ENCODE results near the gene ZFR2. TPM values are rescaled to one million over a fixed set of nuclear protein-coding genes. Genes with fewer than 3 reads are reported as not detected.

ZFR2 gene
- total RNA-seq, 1 donor from 2014 or later = 0.30 TPM

DNA sequence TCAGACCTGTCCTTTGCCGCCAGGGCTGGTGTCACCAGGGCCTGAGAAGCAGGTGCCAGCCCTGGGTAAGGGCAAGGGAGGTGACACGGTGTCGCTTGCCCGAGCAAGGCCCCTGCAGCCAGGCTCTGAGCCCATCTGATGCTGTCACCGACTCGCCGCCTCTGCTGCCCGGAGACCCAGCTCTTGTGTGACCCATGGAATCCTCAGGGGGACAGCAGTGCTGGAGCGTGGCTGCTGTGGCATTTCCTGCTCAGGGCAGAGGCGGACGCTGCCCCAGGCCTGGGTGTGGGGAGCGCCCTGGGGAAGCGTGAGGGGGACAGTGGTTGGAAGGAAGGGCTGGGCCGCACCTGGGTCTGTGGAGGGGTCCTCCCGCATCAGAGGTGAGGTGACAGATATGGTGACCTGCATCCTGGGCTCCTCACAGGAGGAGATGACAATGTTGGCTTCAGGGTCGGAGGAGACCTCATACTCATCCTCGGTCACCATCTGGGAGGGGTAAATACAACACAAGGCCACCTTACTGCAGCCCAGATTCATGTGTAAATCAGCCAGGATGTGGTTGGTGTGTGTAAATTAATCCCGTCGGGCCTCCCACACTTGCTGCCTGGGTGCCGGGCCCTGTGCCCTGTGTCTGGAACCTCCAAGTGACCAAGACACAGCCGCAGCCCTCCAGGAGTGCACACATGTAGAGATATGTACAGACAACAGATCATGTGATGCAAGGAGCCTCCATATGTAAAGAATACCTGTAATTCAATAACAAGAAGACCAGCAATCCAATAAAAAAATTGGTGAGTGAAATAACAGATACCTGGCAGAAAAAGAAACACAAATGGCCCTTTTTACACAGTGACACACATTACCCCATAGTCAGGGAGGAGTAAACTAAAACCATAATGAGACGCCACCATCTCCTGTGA is 55.1 kb downstream of the ZFR2 start:
- DNase-seq = no peak

DNA sequence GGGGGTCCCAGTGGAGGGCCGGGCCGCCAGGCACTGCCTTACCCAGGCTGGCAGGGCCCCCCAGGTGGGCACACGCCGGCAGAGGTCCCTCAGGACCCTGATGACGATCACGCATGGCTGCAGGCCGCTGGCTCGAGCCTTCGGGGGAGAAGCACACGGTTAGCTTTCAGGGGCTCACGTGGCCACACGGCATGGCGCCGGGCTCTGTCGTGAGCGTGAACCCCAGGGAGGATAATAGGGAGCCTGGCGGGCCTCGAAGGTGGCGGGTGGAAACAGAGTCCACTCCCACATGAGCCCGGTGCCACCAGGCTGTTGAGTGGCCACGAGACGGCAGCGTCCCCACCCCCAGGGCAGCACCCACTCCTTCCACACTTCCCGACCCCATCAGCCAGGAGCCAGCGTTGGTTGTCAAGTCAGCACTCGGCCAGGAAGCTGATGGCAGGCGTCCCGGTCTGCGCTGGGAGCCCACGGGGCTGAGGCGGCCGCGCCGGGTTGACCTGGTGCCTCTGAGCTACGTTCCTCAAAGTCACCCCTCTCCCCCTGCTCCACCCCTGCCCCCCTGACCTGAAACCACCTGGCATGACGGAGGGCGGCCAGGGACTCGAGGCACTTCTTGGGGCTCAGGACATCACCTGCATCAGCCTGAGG is 58.0 kb downstream of the ZFR2 start:
- no peak for DNase-seq

DNA sequence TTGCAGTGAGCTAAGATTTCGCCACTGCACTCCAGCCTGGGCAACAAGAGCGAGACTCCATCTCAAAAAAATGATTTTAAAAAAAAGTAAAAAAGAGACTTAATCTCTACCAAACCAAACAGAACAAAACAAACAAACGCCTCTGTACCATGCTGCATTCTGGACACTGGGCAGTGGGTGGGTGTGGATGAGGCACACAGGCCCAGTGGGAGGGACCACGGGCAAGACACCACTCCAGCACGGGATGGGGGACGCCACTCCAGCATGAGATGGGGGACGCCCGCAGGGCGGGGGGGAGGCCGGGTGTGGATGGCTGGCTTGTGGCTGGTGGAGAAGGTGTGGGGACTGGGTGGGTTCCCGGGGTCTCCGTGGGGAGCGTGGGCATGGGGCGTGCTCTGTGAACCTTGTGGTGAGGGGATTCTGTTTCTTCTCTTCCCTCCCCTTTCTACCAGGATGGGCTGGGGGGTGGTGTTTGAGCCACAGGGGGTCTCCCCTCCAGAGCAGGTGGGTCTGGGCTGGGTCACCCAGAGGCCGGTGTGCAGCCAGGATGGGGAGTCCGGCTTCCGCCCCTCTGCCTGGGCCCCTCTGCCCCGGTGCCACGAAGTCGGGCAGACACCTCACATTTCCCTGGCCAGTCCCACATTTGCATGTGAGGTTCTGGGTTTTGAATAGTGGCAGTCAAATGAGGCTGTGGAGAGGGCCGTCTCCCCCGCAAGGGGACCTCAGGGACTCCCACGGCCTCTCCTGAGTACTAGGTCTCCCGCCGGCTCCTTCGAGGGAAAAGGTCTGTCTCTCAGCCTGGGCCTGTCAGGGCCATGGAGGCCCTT is 58.7 kb downstream of the ZFR2 start:
- DNase-seq = no peak

DNA sequence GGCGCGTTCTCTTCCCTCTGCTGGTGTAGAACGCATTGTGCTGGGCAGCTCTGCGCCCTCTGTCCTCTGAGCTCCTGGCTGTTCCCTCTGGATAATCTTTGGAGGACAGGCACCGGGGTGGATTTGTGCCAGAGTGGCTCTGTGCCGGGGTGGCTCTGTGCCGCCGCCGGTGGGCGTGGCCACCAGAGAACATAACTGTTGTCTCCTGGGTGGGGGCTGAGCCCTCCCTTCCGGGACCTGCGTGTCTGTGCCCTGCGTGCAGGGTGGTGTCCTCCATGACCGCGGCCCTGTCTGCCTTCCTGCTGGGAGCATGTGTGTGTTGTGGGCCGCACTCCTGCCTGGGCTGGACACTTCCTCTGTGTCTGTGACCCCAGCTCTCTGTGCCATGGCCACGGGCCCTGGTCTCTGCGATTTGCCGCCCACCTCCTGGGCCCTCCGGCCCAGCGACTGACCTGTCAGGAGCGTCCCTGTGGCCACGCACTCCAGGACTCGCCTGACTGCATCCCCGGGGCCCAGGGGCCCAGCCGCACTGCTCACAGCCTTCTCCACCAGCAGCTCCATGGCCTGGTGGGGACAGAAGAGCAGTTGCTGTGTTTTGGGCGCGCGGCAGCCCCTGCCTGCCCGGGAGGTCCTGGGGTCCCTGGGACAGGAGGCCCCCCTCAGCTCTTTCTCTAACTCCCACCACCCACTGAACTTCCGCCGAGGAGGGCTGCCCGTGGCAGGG is 60.3 kb downstream of the ZFR2 start:
- no peak for DNase-seq

DNA sequence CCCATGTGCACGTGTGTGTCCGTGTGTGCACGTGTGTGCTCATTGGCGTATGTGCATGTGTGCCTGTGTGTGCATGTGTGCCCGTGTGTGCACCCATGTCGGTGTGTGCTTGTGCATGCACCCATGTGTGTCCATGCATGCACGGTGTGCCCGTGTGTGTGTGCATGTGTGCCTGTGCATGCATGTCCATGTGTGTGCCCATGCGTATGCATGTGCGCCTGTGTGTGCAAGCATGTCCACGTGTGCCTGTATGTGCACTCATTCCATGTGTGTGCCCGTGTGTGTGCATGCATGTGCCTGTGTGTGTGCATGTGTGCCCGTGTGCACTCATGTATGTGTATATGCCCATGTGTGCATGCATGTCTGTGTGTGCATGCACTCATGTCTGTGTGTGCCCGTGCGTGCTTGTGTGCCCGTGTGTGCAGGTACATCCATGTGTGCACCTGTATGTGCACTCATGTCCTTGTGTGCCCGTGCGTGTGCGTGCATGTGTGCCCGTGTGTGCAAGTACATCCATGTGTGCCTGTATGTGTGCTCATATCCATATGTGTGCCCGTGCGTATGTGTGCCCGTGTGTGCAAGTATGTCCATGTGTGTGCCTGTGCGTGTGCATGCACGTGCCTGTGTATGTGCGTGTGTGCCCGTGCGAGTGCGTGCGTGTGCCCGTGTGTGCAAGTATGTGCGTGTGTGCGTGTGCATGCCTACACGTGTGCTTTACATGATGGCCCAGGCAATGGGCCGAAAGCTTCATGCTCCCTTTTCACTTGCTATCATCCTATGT is 61.1 kb downstream of the ZFR2 start:
- no peak for DNase-seq

DNA sequence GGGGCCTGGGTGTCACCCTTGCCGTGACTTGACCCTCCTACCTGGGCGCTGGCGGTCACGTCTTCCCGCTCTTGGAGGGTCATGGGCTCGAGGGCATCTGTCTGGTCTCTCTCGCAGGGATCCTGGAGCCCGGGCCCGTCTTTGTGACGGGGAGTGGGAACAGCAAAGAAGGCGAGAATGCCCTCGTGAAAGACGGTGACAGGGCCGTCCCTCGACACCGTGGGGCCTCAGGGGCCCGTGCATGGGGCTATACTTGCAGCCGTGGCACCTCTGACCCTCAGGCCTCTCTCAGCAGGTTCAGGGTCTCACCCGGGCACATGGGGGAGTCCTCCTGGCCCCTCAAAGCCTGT is 61.7 kb downstream of the ZFR2 start:
- DNase-seq = no peak

DNA sequence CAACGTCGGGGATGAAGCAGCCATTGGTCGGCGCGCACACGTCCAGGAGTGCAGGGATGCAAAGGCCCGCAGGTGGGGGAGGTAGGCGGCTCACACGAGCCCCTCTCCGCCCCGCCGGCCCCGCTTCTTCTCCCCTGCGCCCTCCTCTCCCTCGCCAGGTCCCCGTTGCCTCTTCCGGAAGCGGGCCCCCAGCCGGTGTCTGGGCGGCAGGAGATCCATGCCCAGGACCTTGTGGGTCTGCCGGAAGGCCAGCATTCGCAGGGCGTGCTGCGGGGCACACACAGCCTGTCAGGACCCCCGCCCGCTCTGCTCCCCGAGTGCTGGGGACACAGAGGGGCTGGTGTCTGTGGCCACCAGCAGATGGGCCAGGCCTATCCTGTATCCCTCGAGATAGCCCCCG is 63.0 kb downstream of the ZFR2 start:
- DNase-seq = no peak

DNA sequence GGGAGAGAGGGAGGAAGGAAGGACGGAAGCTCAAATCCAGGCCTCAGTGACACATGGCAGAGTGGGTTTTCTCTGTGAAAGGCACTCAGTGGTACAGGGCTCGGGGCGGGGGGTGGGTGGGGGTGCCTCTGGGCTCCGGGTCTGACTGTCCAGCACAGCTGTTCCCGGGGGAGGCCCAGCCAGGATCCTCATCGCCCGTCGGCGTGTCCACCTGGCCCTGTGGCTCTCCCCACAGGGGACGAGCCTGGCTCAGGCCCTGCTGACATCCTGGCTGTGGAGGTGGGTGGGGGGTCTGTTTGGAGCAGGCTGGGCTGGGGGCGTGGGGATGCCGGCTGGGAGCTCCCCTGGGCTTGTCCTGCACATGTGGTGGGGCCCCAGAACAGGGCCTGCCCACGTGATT is 64.4 kb downstream of the ZFR2 start:
- DNase-seq = no peak

DNA sequence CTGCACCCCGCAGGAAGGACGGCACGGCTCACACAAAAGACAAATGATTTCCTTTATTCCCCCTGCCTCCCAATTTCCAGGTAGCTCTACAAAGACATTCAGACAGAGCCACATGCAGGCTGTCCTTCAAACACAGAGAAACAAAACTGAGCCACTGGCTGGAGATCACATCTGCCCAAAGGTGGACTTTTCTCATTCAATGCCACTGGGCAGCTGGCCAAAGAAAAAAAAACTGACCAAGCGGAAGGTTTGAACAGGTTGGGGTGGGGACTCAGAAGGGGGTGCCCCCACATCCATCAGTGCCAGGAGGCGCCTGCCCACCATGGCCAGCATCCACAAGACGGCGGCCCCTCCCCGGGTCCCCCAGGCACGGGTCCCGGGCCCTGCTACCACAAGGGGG is 64.9 kb downstream of the ZFR2 start:
- DNase-seq = no peak

DNA sequence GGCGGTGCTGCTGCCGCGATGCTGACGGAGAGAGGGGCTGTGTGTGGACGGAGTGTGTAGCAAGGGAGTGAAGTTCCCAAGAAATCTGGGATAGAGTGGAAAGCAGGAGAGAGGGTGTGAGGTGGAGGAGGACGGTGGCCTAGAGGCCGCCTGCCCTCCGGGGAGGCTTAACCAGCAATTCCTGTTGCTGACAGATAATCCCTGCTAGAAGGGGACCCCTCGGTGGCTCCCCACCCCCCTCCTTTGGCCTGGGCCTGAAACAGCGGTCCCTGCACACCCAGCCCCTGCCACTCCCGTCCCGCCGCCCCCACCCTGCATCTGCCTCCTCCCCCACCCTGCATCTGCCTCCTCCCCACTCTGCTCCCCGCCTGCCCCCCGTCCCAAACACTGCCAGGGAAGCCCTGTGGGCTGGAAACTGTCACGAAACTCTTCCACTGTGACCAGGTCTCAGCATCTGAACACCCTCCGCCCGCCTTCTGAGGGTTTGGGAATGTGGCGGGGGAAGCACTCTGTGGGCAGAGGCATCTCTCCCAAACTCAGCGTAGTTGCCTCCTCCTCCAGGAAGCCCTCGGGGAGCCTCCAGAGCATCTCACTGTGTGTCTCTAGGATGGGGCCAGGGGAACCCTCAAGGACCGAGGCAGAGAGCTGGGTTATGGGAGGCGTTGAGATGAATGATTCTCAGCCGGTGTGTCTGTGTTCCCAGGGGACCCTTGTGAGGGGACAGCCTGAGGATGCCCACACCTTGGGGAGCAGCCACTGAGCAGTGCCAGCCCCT is 65.5 kb downstream of the ZFR2 start:
- no peak for DNase-seq

DNA sequence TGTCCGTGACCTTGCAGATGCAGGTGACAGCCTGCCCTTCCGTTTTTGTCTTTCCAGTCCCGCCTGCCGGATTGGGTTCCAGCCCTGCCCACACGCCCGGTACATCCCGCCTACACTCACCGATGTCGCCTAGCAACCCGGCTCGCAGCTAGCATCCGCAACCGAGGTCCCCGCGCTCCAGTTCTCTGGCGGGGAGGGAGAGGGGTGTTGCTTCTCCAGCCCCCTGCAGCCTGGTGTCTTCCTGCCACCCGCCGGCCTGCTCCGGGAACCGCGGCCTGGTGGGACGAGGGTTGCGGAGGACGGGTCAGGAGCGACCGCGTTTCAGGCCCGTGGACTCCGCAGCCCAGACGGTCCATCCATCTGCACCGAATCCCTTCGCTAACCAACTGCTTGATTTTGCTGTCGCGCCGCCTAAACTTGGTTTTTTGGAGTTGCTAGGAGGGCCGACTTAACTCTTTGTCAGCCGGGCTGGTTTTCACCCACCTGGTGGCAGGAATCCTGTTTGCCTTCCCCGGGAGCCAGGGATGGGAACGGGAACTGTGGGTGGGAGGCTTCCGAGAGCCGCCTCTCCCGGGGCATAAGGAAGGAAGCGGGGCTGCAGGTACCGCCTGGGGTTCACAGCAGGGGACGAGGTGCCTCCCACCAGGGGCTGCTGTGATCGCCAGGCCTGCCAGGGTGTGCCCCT is 67.3 kb downstream of the ZFR2 start:
- DNase-seq = no peak

DNA sequence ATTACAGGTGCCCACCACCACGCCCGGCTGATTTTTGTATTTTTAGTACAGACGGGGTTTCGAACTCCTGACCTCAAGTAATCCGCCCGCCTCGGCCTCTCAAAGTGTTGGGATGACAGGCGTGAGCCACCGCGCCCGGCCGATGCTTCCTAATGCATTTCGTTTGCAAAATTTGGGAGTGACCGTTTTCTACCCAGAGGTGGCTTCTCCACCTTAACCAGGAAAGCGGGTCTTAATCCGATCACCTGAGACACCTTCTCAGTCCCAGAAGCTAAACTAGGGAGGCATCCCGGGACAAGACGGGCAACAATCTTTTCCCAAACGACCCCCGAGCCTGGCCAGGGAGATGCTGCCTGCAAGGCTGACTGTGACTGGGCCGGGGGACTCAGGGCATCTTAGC is 67.8 kb downstream of the ZFR2 start:
- DNase-seq = no peak

DNA sequence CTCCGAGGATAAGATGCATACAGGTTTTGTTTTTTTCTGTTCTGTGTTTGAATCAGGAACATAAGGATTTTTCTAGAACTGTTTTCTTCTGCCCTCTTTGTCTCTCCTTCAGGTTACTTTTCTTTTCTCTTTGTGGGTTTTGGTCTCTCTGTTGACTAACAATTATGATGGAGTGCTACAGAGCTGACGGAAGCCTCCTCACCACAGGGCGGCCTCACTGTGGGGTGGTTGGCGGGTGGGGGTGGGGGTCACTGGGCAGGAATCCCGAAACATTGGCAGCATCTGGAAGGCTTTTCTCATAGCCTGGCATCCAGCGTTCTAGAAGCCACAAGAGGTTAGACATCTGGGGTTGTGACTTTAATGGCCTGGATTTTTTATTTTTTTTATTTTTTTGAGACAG is 70.7 kb downstream of the ZFR2 start:
- DNase-seq = no peak

DNA sequence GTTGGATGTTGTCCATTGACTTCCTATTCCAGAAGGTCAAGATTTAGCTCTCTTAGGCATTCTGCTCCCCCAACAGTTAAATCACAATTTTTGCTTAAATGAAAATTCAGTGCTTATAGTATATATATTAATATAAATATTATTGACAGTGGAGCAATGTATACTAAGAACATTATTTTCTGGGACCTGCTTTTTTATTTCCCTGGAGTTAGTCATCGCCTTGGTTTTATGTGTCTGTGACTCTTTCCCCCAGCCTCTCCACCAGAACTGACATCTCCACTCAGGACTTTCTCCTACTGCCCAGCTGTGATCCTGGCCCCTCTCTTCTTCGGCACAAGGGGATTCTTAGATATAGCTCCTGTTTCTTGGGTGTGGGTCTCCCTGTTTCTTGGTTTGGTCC is 72.5 kb downstream of the ZFR2 start:
- no peak for DNase-seq

DNA sequence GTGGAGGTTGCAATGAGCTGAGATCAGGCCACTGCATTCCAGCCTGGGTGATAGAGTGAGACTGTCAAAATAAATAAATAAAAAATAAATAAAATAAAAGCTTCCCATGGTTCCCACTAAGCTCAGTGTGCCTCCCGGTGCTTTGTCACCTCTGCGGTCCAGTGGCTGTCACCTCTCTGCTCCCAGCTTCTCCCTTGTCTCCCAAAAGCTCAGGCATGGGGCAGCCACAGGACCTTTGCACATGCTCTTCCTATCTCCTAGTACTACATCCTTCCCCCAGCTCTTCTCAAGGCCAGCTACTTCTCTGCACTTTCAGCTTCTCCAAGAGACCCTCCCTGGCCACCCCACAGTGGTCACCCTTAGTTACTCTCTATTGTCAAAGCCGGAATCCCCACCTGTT is 75.0 kb downstream of the ZFR2 start:
- no peak for DNase-seq

DNA sequence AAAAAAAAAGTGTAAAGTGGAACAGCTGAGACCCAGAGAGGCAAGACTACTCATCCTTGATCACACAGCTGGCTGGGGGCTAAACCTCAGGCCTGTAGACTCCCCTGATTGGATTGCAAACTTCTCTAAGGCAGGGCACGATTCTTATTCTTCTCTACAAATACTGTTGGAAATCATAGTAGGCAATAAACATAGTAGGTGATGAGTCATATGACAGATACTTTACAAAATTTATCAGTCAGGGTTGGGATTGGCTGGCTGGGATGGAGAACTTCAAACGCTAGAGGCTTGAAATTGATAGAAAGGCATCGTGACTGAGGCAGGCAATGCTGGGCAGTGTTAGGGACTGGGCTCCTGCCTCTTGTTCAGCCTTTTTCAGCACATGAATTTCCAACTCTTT is 76.7 kb downstream of the ZFR2 start:
- DNase-seq = no peak

DNA sequence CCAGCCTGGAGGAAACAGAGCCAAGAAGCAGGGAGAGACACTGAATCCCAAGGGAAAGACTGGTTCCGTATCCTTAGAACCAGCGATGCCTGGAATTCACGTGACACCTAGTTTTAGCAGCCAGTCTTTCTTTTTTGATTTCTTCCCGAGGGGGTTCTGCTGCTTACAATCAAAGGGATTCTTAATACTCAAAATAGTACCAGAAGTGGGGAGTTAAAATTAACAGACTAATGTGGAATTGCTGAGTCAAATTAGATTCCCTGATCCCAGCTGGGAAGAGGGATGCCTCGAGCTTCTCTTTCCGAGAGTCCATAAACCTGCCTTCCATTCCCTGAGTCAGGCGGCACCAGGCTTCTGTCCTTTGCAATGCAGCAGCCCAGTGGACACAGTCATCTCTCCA is 77.9 kb downstream of the ZFR2 start:
- DNase-seq = no peak

DNA sequence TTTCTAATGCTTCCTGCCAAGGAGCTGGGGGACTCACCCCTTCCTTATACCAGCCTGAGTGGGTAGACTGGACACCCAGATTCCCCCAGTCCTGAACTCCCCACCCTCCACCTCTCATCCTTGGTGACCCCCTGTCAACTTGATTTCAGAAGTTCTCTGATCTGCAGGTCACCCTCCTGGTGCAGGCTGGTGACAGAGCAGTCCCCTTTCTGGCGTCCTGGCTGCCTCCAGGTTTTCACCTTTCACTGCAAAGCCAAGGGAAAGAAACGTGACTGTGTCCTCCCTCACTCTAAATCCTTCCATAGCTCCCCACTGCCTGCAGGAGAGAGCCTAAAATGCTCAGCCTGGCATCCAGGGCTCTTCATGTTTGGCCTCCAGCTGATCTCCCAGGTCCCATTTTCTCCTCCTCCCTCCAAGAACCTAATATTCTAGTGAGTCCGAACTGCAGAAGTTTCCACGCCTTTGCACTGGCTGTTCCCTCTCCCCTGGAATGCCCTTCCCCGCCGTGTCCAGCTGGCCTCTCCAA is 78.6 kb downstream of the ZFR2 start:
- DNase-seq = no peak

DNA sequence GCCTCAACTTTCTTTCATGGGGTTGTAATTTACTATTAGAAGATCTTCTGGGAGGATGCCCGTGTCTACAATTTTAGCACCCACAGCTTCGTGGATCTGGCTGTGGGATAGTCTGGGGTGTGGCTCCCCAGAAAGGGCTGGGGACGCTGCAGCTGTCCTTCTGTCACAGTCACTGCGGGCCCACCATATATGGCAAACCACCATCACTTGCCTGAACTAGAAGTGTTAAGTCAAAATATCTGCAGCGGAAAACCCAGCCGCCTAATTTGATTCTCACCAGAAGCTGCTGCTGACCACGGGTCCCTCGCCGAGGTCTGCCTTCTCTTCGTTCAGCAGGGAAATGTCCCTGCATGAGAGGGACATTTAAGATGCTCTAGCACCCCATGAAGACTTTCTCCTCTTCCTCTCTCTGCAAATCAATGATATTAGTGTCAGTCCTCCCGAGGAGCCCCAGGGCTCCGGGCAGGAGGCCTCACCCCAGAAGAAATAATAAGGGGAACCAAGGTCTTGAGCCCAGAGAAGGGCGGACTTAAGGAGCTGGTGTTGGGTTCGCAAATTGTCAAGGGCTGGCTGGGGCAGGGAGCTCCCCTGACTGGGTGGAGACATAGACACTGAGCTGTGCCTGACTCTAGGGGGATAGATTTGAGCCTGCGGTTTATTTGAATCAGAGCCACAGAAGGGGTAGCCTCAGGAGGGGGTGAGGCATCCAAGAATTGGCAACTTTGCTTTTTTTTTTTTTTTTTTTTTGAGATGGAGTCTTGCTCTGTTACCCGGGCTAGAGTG is 79.7 kb downstream of the ZFR2 start:
- no peak for DNase-seq

Measured in skin of body (tissue), 2 donors.